GM19328 (cell line): ENCODE measurements around the gene RPL37A.
"Not testable (repeated sequence)": the region's sequence is repeated elsewhere in the genome, so short reads cannot be mapped to it uniquely, and the experiment has no call there.

ENCODE experiments used
- ATAC-seq: cut with Tn5 transposase; IDR thresholded peaks from one replicate; pipeline ENCODE4 v1.9.1; 2021; ENCODE audit warnings: mild to moderate bottlenecking, moderate library complexity; ENCODE audit not compliant: unreplicated experiment

Gene RPL37A

DNA sequence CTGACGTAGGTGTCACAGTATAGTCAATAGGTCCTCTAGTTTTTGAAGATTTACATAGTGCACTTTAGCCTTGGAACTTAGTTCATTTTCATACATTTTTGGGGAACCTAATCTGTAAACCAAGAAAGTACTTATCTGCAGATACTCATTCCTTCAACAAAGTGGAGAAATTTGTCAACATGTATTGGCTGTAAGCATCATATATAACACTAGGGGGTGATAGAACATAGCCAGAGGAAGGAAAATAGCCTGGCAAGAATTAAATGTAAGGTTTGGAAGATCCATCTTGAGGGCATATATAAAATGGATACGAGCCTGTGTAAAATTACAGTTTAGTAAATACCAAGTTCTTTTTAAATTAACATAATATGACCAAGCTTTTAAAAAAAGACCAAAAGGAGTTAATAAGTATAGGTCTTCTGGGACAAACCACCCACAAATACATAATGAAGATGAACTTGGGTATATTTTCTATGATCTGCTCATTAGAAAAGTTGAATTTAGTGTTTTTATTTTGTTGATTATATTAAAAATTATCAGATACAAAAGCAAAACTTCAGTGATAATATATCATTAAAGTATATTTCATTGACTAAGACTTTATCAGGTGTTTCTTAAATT, 18.2 kb downstream of the RPL37A start:
- no peak for ATAC-seq

DNA sequence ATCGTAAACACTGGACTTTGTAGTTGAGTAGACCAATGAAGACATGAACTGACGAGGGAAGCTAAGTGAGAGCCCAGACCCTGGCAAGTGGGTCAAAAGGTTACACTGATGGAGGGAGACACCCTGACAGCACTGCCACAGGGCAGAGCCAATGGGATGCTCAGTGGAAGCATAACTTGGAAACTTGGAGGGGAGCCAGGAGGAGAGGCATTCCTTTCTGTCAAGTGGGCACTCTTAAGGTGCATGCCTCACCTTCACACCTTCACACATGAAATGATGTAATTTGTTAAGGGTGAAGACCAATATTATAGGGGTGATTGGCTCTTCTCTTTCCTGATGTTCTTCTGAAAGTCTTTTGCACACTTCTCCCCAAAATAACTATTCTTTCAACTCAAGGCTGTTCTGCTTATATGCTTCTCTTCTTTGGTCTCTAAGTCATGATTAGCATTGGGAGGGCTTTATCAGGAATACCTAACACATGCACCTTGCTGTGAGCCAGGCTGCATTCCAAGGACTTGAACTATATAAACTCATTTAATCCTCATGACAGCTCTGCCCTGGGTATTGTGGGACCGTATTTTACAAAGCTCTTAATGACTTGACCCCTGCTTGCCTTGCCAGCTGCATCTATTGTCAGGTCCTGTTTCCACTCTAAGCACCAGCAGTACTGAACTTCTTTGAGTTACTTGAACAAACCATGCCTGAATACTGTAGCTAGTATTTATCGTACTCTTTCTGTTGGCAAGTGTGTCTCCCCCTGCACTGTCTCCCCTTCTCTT, 19.0 kb downstream of the RPL37A start:
- ATAC-seq, result no peak

DNA sequence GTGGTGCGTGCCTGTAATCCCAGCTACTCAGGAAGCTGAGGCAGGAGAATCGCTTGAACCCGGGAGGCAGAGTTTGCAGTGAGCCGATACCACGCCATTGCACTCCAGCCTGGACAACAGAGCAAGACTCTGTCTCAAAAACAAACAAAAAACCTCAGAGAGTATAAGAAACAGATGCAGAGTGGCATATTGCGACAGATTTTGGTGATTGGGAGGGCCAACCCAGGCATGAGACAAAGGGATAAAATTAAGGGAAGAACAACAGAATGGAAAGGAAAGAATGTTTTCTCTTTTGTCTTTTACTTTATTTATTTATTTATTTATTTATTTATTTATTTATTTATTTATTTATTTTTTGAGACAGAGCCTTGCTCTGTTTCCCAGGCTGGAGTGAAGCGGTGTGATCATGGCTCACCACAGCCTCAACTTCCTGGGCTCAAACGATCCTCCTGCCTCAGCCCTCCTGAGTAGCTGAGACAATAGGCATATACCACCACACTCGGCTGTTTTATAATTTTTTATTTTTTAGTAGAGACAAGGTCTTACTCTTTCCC, 20.0 kb downstream of the RPL37A start:
- ATAC-seq, result not testable (repeated sequence)

DNA sequence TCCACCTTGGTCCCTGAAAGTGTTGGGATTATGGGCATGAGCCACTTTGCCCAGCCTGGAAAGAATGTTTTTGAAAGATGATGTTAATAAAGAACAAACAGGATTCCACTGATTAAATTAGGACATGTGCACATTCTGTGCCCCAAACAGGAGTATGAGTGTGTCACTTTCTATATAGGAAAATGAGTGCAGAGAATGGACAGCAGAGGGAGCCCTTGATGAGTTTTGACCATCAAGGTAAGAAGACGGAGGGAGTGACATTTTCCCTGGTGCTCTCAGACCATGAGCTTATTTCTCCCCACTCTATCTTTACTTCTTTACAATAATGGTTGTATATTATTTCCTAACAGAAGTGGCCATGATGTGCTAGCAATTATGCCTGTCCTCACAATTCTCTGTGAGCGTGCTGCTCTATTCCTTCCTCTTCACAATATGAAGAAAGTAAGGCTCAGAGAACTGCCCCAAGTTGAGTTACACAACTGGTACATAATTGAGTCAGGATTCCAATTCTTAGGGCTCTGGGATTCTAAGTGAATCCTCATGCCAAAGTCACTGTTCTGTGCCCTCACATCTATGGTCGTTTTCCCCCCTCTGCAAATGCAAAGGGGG, 20.6 kb downstream of the RPL37A start:
- no peak for ATAC-seq

DNA sequence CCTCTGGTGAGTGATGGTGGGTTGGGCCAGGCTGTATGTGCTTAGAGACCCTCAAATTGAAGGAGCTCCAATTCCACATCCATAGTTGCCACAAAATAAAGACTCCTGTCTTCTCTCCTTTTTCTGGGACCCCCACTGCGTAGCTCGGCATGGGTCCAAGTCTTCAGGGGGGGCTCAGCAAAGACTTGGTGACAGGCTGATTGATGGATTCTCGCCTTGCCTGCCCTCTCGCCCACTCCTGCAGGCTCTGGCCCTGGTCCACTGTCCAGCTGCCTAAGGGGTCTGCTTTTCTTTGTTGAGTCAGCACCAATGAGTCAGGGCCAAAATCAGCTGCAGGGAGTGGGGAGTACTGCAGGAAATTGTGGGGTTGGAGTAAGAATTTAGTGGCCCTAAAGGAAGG, 21.5 kb downstream of the RPL37A start:
- ATAC-seq, result no peak

DNA sequence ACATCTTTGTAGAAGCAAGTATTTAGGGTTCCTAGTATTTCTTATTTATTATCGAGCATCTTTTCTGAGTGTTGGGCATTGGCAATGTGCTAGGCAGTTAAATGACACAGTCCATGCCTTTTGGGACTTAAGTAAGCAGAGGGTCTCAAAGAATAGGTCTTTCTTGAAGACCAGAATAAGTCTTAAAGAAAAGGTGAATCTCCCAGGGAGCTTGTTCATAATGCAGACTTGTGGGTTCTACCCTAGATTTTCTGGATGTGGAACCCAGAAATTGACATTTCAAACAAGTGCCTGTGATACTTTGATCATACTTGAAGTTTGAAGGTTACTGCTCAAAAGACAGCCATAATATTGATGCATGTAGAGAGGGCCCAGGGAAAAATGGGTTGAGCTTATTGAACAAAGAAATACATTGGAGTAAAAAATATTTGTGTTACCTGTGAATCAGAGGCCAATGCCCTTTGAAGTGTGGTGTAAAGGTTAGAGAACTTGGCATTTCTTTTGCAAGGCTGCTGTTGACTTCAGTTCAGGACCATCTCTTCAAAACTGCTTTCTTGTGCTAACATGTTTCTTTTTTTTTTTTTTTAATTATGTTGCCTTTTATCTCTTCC, 24.4 kb downstream of the RPL37A start:
- no peak for ATAC-seq

DNA sequence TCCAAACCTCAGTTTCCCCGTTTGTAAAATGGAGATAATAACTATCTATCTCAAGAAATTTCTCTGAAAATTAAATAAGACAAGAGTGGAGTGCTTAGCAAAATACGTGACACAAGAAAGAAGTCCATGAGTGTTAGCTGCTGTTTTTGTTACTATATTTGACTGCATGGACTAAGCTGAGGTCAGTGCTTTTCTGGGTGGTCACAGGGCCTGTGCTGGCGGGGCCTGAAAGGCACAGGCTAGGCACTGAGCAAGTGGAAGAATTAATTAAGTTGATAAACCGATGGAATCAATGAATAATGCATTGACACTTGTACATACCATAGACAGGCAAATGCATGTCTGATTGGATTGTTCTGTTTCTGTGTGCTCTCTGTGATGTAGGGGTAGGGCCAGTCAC, 27.3 kb downstream of the RPL37A start:
- ATAC-seq, result no peak

DNA sequence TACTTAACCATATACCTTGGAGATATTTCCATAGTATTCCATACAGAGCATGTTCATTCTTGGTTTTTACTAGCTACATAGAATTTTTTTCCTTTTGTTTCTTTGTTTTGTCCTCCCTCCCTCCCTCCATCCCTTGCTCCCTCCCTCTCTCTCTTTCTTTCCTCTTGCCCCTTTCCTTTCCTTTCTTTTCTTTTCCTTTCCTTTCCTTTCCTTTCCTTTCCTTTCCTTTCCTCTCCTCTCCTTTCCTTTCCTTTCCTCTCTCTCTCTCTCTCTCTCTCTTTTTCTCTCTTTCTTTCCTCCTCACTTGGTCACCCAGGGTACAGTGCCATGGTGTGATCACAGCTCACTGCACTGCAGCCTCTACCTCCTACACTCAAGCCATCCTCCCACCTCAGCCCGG, 28.3 kb downstream of the RPL37A start:
- no peak for ATAC-seq

DNA sequence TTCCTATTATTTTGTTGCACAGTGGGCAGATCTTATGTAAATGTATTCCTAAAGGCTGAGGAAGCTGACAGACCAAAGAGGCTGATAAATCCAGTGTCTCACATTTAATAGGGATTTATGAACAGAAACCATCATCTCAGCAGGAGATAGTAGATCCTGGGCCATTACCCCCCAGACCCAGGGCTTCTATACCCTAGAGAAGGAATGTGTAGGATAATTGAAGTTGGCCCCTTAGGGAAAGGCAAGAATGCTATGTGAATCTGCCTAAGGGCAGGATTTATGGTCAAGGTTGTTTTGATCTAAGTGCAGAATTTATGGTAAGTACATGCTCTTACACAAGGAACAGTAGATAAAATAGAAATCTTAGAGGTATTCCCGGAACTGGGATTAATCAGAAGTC, 29.0 kb downstream of the RPL37A start:
- ATAC-seq, result no peak

DNA sequence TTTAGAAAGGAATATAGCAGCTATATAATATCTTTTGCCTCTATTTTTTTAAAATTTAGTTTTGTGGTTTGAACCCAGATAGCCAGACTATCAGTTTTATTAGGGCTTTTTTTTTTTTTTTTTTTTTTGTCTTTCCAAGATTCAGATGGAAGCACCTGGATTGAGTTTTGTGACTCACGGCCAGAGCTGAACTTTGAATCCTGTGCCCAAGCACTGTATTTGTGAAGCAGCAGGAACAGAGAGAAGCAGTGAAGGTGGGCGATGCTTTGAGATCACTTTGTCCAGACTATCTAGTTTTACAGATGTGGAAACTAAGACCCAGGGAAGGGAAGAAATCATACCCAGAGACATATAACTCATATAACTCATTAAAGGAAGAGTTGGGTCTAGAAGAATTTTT, 33.9 kb downstream of the RPL37A start:
- no peak for ATAC-seq

DNA sequence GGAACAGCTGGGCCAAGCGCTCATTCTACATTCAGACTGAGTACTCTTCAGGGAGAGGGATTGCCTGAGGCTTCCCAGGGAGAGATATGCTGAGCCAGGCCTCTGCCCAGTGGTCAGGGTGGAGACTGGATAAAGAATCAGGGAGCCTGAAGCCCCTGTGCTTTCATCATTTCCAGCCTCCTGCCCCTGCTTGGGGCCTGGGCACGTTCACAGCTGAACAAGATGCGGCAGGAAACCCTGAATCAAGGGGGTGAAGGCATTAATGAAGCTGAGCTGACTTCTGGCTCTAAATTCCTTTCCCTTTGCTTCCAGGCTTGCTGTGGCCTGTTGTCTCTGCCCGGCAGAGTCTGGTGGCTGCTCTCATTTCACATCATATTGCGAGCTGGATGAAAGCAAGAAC, 35.0 kb downstream of the RPL37A start:
- no peak for ATAC-seq

DNA sequence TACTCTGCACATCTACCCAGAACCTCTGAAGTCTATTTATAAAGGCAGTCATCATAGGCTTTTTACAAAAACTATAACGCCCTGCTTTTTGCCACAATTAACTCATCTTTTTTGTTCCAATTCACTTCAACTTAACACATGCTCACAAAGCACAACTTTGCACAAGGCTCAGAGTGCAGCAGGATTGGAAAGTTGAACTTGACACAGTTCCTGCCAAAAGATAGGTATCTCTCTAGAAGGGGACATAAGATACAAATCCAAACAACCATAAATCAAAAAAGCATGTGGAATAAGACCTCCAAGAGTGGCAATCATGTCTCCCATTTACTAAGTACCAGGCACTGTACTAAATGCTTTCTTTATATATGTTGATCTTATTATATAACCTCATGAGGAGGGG, 36.2 kb downstream of the RPL37A start:
- no peak for ATAC-seq

DNA sequence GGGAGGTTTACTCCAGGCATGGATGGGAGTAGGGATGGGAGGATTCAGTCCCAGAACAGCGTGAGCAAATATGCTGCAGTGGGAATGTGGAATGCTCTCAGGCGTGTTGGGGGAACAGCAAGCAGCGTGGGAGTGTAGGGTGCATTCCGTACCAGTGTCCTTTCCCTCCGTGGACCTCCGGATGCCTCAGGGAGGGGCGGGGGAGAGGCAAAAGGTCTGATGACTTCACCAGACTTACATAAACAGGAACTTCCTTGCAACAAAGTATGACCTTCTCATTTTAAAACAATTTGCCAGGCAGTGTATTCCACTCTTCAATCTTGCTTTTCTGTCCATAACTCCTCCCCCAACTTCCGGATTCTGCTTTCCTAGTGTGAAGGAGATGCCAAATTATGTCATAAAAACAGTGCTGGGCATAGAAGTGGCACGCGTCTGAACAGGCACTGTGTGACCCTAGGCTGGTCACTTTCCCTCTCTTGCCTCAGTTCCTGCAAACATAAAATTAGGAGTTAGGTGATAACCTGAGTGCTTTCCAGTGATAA, 36.9 kb downstream of the RPL37A start:
- ATAC-seq, result no peak

DNA sequence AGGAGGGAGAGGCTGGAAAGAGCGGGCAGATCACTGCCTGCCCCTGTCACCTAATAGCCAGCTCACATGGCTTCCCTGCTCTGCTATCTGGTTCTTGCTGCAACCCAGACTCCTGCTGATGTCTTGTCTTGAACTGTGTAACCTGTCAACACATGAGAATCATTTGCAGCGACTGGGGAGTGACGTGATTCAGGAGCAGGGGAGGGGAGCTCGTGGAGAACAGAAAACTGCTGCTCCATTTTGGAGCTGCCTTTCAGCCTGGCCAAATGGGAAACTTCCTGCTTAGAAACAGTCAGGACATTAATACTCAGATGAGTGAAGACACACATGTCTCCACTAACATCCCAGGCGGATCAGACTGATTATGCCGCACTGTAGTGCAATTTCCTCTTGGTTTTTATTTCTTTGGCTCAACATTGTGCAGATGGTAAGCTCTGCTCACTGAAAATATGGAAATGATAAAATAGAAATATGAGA, 38.1 kb downstream of the RPL37A start:
- ATAC-seq, result no peak

DNA sequence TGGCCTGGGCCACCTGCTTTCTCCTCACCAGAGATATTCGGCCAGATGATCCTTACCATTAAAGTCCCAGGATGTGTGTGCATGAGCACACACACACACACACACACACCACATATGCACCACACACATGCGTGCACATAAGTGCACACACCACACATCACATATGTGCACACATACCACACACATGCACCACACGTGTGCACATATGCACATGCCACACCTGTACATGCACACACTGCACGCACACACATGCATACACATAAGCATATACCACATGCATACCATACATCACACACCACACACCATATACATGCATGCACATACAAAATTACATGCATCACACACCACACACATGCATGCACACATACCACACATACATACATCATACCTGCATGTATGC, 38.7 kb downstream of the RPL37A start:
- ATAC-seq, result no peak

DNA sequence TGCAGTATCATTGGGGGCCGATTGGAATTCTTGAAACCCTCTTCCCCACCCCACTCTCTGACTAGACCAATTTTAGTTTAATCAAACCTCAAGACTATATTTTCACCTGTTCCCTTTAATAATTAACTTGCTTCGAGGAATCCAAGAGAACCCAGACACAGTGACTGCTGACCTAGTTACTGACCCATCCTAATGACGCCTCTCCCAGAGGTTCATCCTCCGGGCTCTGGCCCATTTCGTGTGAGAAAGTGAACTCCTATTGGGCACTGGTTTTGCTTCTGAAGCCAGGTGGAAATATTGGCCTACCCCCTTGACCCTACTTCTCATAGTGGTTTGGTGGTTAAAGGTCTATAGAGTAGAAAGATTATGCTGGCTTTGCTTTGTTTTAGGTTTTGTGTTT, 39.9 kb downstream of the RPL37A start:
- ATAC-seq, result no peak

DNA sequence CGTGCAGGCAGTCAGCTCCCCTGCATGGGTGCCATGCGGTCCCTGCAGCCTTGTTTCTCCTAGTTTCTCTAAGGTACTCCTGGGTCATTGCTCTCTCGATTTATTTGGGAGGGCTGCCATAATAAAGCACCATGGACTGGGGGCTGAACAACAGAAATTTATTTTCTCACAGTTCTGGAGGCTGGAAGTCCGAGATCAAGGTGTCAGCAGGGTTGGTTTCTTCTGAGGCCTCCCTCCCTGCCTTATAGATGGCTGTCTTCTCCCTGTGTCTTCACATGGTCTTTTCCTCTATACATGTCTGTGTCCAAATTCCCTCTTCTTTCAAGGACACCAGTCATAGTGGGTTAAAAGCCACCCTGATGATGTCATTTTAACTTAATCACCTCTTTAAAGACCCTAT, 40.5 kb downstream of the RPL37A start:
- ATAC-seq, result no peak

DNA sequence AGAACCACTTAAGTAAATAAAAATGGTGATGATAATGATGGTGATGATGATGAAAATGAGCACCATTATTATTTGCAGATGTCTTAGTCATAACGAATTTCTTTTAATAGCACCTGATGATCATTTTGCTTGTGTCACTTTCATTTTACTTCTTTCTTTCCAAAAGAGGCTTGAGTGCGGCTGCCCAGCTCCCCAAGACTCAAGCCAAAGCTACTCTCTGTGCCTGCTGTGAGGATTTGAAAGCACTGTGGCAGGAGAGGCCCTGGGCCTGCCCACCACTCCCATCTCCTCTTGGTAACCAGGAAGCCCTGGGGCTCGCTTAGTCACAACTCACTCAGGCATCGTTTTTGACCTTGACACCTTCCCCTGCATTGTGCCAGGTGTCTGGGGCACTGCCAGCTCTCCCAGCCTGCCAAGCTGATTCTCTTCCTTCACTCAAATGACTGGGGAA, 41.2 kb downstream of the RPL37A start:
- ATAC-seq, result no peak

DNA sequence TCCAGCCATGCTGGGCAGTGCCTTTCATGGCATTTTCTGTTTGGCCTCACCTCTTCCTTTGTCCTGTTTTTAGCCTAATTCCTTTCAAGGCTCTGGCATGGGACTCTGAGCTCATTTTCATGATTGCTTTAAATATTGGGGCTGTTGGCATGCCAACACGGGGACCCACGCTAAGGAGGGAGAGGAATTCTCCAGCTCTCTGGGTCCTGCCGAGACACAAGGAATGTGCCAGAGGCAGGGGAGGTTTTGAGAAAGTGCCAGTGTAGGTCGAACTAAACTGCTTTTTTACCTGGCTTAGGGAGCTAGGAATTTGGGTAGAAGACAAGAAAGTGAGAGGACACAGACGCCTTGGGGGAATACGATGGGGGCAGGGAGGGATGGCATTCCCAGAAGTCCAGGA, 42.3 kb downstream of the RPL37A start:
- ATAC-seq, result no peak

DNA sequence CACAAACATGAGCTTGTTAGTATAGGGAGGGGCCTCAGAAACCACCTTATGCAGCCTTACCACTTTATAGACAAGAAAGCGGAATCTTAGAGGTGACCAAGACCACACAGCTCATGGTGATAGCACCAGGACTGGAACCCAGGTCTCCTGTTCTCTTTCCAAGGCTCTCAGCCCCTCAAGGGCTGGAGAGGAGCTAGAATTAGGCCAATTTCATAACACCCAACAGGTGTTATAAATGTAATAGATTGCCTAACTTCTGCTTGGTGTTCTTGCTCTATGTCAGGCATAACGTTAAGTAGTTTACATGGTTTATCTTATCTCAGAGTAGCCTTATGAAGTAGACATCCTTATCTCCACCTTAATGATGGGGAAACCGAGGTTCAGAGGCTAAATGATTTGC, 42.9 kb downstream of the RPL37A start:
- ATAC-seq, result no peak

DNA sequence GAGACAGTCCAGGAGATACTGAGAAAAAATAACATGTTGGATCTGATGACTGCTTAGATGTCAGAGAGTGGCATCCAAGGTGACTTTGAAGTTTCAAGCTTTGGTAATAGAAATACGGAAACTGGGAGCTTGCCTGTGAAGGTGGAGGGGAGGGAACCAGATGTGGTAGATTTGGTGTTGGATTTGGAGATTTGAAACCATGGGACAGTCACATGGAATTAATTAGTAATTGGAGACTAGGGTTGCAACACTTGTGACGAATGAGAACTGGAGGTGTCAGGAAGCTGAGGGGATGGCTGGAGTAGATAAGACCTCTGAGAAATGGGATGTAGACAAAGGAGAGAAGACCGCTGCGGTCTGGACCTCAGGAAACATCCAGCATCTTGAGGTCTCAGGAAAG, 46.7 kb downstream of the RPL37A start:
- ATAC-seq, result no peak
